Peyer's patch (tissue), 4 donors: ENCODE measurements around the gene DLGAP1.
A peak's percentile ranks its signal among the peaks of the same experiment; 100 is the strongest.

ENCODE experiments used
- CTCF ChIP-seq, 6 experiments: fragments of 450-650 bp in 4 of 6; fragments of 200-600 bp in 2 of 6; sonication (generic) in 1 of 6; IDR thresholded peaks; one replicate each; pipeline ENCODE4 v1.5.1; 2017 to 2019; ENCODE audit warnings: antibody characterized with exemption in 6 of 6, mild to moderate bottlenecking in 3 of 6, moderate library complexity in 1 of 6
- POLR2A ChIP-seq, 2 donors: fragments of 450-650 bp; IDR thresholded peaks; one replicate each; pipeline ENCODE4 v1.5.1; 2017; ENCODE audit warnings: antibody characterized with exemption in 2 of 2, mild to moderate bottlenecking in 2 of 2, moderate library complexity in 2 of 2

- no peak for TF ChIP-seq POLR2A (IDR thresholded peaks at IDR 0.05)
- peak in 4 of 6 experiments; percentile 36 to 56 (median 44) for TF ChIP-seq CTCF (IDR thresholded peaks at IDR 0.05)
Measured at GRCh38 chr18:3481696-3482210, 973.4 kb downstream of the DLGAP1 start.
